ENCODE results near the gene FADS2.

The FADS2 gene

GRCh38 chr11:61795876-61796526 lies 32.1 kb upstream of the FADS2 start:
- DNase-seq = no peak

- peak; percentile 68 for DNase-seq
Observed at GRCh38 chr11:61797263-61797944, 30.7 kb upstream of the FADS2 start.

- no peak for DNase-seq
Observed at GRCh38 chr11:61799665-61800284, 28.3 kb upstream of the FADS2 start.

- no peak for DNase-seq
Observed at GRCh38 chr11:61800331-61801281, 27.5 kb upstream of the FADS2 start.

- no peak for DNase-seq
Observed at GRCh38 chr11:61802605-61803004, 25.5 kb upstream of the FADS2 start.

- peak; percentile 32 for DNase-seq
Observed at GRCh38 chr11:61803889-61804647, 24.0 kb upstream of the FADS2 start.

GRCh38 chr11:61805146-61805545 lies 23.0 kb upstream of the FADS2 start:
- no peak for DNase-seq

GRCh38 chr11:61806785-61807184 lies 21.3 kb upstream of the FADS2 start:
- no peak for DNase-seq

GRCh38 chr11:61810671-61811175 lies 17.4 kb upstream of the FADS2 start:
- no peak for DNase-seq

- no peak for DNase-seq
Observed at GRCh38 chr11:61811831-61812230, 16.3 kb upstream of the FADS2 start.

GRCh38 chr11:61812736-61813411 lies 15.2 kb upstream of the FADS2 start:
- DNase-seq = no peak

GRCh38 chr11:61814247-61814957 lies 13.7 kb upstream of the FADS2 start:
- DNase-seq = no peak

- peak; percentile 91 for DNase-seq
Observed at GRCh38 chr11:61814958-61815789, 12.9 kb upstream of the FADS2 start.

GRCh38 chr11:61815790-61816735 lies 12.0 kb upstream of the FADS2 start:
- peak; percentile 64 for DNase-seq

- peak; percentile 95 for DNase-seq
Observed at GRCh38 chr11:61816736-61817455, 11.2 kb upstream of the FADS2 start, which contains the start of gene FADS1. Gene FADS1, minus strand, starts transcription at chr11:61817003. Its CDS starts 74 bp downstream, at chr11:61816929.

GRCh38 chr11:61817471-61818202 lies 10.5 kb upstream of the FADS2 start:
- DNase-seq = no peak

- no peak for DNase-seq
Observed at GRCh38 chr11:61820174-61820573, 7.9 kb upstream of the FADS2 start.

All from NCI-H2227 treated with DMSO at 0.1 percent for 48 hours (cell line).